WERI-Rb-1 (cell line): ENCODE measurements around the gene DNAJC18.

ENCODE experiments used
- DNase-seq: peaks from one replicate; pipeline ENCODE4 v3.0.0-alpha.2; 2020
- H3K27ac ChIP-seq: fragments of 250-450 bp; sonication (Bioruptor Pico); 2 replicates; pipeline ENCODE4 v1.5.1; 2020; ENCODE audit warnings: mild to moderate bottlenecking, moderate library complexity
- H3K27me3 ChIP-seq: fragments of 250-450 bp; sonication (Bioruptor Pico); 2 replicates; pipeline ENCODE4 v1.5.1; 2021; ENCODE audit warnings: mild to moderate bottlenecking, low read depth, moderate library complexity; ENCODE audit not compliant: insufficient read depth, severe bottlenecking
- H3K36me3 ChIP-seq: fragments of 250-450 bp; sonication (Bioruptor Pico); 2 replicates; pipeline ENCODE4 v1.5.1; 2020; ENCODE audit warnings: mild to moderate bottlenecking, moderate library complexity
- H3K4me3 ChIP-seq: 2 replicates; pipeline ENCODE4 v1.5.1; 2011; ENCODE audit warnings: low read depth, mild to moderate bottlenecking, control low read depth, low read length
- H3K9me3 ChIP-seq: fragments of 250-450 bp; sonication (Bioruptor Pico); 2 replicates; pipeline ENCODE4 v1.5.1; 2021; ENCODE audit warnings: mild to moderate bottlenecking, moderate library complexity; ENCODE audit not compliant: severe bottlenecking
- TF ChIP-seq, protein P1 (sequence below): IDR thresholded peaks from 2 replicates; pipeline ENCODE4 v1.5.1; 2011; ENCODE audit warnings: low read depth, mild to moderate bottlenecking, control low read depth, inconsistent platforms, low read length

Gene DNAJC18

DNA sequence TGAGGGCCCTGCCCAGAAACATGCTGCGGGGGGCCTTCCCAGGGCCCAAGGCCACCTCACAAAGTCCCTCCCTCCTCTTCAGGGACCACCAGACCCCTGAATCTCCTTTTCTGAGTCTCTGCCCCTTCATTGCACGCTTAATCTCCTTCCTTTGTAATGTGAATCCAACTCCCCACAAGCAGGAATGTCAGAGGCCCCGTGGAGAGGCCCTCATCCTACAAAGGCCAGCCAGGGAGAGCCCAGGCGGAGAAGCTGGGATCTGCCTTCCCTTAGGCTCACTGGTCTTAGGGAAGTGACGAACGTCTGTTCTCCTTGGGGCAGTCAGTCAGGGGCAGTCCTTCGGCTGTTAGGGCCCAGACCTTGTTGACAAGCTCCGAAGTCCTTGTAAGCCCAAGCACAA is 33.8 kb upstream of the DNAJC18 start:
- Histone ChIP-seq H3K4me3 (no peak overlapping the region), H3K9me3 (no peaks in the 10 kb centered on the region), H3K36me3 (no peaks in the 10 kb centered on the region), H3K27me3 (no peaks in the 10 kb centered on the region), H3K27ac (peak overlapping the region; percentile 47)
- DNase-seq = peak; percentile 40
- TF ChIP-seq, protein P1, sequence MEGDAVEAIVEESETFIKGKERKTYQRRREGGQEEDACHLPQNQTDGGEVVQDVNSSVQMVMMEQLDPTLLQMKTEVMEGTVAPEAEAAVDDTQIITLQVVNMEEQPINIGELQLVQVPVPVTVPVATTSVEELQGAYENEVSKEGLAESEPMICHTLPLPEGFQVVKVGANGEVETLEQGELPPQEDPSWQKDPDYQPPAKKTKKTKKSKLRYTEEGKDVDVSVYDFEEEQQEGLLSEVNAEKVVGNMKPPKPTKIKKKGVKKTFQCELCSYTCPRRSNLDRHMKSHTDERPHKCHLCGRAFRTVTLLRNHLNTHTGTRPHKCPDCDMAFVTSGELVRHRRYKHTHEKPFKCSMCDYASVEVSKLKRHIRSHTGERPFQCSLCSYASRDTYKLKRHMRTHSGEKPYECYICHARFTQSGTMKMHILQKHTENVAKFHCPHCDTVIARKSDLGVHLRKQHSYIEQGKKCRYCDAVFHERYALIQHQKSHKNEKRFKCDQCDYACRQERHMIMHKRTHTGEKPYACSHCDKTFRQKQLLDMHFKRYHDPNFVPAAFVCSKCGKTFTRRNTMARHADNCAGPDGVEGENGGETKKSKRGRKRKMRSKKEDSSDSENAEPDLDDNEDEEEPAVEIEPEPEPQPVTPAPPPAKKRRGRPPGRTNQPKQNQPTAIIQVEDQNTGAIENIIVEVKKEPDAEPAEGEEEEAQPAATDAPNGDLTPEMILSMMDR = no peak

DNA sequence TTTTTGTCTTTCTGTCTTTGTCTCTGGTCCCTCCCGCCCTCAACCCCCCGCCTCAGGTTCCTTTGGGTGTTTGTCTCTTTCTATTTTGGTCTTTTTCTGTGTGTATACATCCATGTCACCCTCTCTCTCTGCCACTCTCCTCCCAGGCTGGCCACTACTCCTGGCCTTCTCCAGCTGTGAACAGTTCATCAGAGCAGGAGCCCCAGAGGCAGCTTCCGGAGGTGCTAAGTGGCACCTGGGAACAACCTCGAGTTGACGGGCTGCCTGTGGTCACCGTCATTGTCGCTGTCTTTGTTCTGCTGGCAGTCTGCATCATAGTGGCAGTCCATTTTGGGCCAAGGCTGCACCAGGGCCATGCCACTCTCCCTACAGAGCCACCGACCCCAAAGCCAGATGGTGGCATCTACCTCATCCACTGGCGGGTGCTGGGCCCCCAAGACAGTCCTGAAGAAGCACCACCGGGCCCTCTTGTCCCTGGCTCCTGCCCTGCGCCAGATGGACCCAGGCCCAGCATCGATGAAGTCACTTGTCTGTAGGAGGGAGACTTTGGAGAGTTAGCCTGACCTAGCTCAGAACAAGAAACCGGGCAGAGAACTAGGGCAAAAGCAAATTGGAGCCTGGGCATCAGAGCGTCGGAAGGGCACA is 33.2 kb upstream of the DNAJC18 start:
- Histone ChIP-seq H3K36me3 (no peaks in the 10 kb centered on the region), H3K27ac (peak overlapping the region; percentile 47; the same call in 1 of the 2 replicates), H3K4me3 (no peak overlapping the region), H3K9me3 (no peaks in the 10 kb centered on the region), H3K27me3 (no peaks in the 10 kb centered on the region)
- no peak for DNase-seq
- TF ChIP-seq, protein P1 = no peak

DNA sequence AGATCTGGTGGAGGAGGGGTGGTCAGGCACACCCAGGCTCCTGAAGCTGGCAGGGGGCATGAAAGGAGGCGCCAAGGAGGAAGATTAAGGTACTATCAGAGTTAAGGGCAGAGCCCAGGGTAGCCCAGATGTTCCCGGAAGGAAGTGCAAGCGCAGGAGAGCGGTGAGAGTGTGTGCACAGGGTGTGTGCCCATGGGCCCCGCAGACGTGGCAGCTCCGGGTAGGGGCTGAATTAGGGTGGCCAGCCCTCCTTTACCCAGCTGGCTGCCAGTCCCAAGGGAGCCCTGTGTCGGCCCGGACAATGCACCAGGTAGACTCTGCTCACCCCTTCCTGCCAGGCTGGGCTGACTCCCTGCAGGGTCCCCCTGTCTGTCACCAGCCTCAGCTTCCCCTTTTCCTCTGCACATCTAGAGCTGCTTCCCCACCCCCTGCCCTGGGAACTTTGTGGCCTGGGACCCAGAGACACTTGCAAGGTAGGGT is 31.5 kb upstream of the DNAJC18 start, which contains the start of gene SMIM33:
Gene SMIM33, plus strand, starts transcription at position 184 of the 480 bp plus-strand sequence. Its CDS starts 118 bp downstream, at position 302.
- no peaks in the 10 kb centered on the region for H3K9me3 ChIP-seq
- no peak within 1 kb of the TSS for H3K4me3 ChIP-seq
- TF ChIP-seq, protein P1 = no peak
- no peaks in the 10 kb centered on the region for H3K36me3 ChIP-seq
- no peak within 1 kb of the TSS for H3K27ac ChIP-seq
- H3K27me3 ChIP-seq = no peaks in the 10 kb centered on the region
- DNase-seq = no peak

DNA sequence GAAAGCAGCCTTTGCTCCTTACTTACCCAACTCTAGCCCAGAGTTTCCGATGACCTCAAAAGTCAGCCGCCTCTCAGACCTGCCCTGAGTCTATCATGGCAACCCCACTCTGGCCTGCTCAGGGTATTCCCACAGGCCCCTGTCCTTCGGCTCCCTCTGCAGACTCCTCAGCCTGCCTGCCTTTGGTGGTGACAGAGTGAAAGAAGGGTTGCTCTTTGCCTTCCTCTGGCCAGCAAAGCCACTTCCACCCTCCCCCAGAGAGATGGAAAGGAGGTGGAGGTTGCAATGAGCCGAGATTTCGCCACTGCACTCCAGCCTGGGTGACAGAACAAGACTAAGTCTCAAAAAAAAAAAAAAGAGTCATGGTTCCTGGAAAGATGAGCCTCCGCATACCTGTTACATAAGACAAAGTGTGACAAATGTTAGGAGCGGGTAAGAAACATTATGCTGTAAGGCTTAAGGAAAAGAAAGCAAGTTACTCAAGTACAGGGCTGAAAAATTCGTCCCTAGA is 29.2 kb upstream of the DNAJC18 start:
- peak; percentile 43 for DNase-seq

DNA sequence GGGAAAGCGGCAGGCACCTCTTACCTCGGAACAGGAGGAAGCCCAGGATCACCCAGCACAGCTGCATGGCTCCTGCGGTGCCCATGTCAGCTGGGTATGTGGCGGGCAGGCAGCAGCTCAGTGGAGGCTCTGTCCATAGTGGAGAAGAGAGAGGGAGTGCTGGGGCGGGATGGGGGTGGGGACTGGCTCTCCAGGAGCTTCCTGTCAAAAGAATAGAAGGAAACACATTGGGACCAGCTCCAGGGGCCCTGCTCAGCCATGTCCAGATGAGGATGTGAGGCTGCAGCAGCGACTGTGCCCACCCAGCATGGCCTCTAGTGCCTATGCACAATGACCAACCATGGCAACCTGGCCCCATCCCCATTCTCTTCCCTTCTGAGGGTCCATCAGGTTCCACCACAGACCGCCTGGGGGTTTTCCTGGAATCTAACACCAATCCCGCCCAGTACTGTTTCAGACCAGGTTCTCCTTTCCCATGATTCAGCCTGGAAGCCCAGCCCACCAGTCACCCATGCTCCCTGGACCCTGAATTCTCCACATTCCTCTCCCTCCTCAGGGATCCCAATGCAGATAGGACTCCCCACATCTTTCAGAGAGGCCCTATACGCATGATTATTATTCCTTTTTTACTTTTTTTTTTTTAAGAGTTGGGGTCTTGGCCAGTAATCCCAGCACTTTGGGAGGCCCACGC is 23.4 kb upstream of the DNAJC18 start, which contains the start of gene ECSCR:
Gene ECSCR, minus strand, starts transcription at position 158 of the 691 bp plus-strand sequence. Its CDS starts 73 bp downstream, at position 85.
- TF ChIP-seq, protein P1 = no peak

More for the DNA sequence above, 29.2 kb upstream of the DNAJC18 start:
- no peaks in the 10 kb centered on the region for H3K9me3 ChIP-seq
- no peak overlapping the region for H3K4me3 ChIP-seq
- peak overlapping the region; percentile 48 for H3K27ac ChIP-seq
- no peaks in the 10 kb centered on the region for H3K27me3 ChIP-seq
- no peaks in the 10 kb centered on the region for H3K36me3 ChIP-seq
- TF ChIP-seq, protein P1 = no peak

More for the DNA sequence above, 23.4 kb upstream of the DNAJC18 start, which contains the start of gene ECSCR:
- Histone ChIP-seq H3K36me3 (no peaks in the 10 kb centered on the region), H3K4me3 (no peak within 1 kb of the TSS), H3K9me3 (no peaks in the 10 kb centered on the region), H3K27me3 (no peaks in the 10 kb centered on the region), H3K27ac (no peak within 1 kb of the TSS)
- DNase-seq = no peak
